DOHH2 (cell line): ENCODE results near the gene PAFAH2.

ENCODE experiments used
- EZH2phosphoT487 ChIP-seq: fragments of 200-600 bp; sonication (generic); IDR thresholded peaks from 2 replicates; pipeline ENCODE4 v1.6.1; 2017; ENCODE audit warnings: borderline replicate concordance, mild to moderate bottlenecking, antibody characterized with exemption, low read length, moderate library complexity, mixed read lengths
- TF ChIP-seq, protein P1 (sequence below): fragments of 200-600 bp; sonication (generic); IDR thresholded peaks from one replicate; pipeline ENCODE4 v1.5.1; 2014; ENCODE audit warnings: antibody characterized with exemption, mild to moderate bottlenecking, low read depth, low read length; ENCODE audit not compliant: poor library complexity, severe bottlenecking

- TF ChIP-seq, protein P1, sequence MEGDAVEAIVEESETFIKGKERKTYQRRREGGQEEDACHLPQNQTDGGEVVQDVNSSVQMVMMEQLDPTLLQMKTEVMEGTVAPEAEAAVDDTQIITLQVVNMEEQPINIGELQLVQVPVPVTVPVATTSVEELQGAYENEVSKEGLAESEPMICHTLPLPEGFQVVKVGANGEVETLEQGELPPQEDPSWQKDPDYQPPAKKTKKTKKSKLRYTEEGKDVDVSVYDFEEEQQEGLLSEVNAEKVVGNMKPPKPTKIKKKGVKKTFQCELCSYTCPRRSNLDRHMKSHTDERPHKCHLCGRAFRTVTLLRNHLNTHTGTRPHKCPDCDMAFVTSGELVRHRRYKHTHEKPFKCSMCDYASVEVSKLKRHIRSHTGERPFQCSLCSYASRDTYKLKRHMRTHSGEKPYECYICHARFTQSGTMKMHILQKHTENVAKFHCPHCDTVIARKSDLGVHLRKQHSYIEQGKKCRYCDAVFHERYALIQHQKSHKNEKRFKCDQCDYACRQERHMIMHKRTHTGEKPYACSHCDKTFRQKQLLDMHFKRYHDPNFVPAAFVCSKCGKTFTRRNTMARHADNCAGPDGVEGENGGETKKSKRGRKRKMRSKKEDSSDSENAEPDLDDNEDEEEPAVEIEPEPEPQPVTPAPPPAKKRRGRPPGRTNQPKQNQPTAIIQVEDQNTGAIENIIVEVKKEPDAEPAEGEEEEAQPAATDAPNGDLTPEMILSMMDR: no peak
- TF ChIP-seq EZH2phosphoT487: no peak
These were observed 8.8 kb upstream of the PAFAH2 start for GRCh38 chr1:26006710-26007109.
